ENCODE measurements around the gene ACADM.

ACADM gene

DNA sequence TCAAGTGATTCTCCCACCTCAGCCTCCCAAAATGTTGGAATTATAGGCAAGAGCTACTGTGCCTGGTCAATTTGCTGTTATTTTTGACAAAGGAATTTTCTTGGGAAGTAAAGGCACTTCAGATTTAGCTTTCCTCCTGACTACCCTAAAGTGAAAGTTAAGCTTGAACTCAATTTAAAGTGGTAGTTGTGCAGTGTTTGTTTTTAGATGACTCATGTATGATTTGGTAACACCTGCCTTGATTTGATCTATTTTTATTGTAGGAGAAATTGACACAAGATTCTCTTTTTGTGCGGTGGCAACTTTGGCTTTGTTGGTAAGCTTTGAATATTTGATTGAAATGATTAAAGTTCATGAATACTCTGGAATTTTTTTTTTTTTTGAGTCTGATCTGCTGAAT is 66.5 kb downstream of the ACADM start:
- Histone ChIP-seq H3K27me3 (replicated peaks; ENCODE audit: control insufficient read depth, insufficient read depth, low read length) (no peaks in the 10 kb centered on the region), H3K4me3 (replicated peaks; ENCODE audit: low read depth, low read length) (peak overlapping the region; percentile 81; the same call in 1 of the 2 replicates), H3K36me3 (ENCODE audit: control insufficient read depth, insufficient read depth, low read length) (peaks cover 14% of the 10 kb centered on the region)
- no peak for DNase-seq (ENCODE audit: extremely low read depth, insufficient read length)
- TF ChIP-seq, protein P1, sequence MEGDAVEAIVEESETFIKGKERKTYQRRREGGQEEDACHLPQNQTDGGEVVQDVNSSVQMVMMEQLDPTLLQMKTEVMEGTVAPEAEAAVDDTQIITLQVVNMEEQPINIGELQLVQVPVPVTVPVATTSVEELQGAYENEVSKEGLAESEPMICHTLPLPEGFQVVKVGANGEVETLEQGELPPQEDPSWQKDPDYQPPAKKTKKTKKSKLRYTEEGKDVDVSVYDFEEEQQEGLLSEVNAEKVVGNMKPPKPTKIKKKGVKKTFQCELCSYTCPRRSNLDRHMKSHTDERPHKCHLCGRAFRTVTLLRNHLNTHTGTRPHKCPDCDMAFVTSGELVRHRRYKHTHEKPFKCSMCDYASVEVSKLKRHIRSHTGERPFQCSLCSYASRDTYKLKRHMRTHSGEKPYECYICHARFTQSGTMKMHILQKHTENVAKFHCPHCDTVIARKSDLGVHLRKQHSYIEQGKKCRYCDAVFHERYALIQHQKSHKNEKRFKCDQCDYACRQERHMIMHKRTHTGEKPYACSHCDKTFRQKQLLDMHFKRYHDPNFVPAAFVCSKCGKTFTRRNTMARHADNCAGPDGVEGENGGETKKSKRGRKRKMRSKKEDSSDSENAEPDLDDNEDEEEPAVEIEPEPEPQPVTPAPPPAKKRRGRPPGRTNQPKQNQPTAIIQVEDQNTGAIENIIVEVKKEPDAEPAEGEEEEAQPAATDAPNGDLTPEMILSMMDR (IDR thresholded peaks at IDR 0.05; ENCODE audit: insufficient read depth, low read length, poor library complexity, severe bottlenecking), result no peak

DNA sequence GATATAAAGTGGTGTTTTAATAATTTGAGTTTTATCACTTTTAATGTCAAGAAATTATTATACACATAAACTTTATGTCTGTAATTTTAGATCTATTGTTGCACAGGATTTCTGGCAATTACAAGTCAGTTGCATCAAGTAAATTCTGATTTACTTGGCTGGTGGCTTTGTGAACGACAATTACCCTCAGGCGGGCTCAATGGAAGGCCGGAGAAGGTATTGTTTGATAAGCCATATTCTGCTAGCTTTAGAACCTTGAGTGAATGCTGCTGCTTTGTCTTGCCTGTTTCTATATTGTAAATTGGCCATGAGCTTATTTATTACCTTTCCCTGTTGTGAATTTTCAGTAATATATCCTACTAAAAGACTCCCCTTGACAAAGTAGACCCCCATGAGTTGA is 67.6 kb downstream of the ACADM start:
- Histone ChIP-seq H3K4me3 (replicated peaks; ENCODE audit: low read depth, low read length) (no peak overlapping the region), H3K27me3 (replicated peaks; ENCODE audit: control insufficient read depth, insufficient read depth, low read length) (no peaks in the 10 kb centered on the region), H3K36me3 (ENCODE audit: control insufficient read depth, insufficient read depth, low read length) (peaks cover 18% of the 10 kb centered on the region)
- DNase-seq (ENCODE audit: extremely low read depth, insufficient read length), result no peak
- TF ChIP-seq, protein P1 (IDR thresholded peaks at IDR 0.05; ENCODE audit: insufficient read depth, low read length, poor library complexity, severe bottlenecking), result no peak

DNA sequence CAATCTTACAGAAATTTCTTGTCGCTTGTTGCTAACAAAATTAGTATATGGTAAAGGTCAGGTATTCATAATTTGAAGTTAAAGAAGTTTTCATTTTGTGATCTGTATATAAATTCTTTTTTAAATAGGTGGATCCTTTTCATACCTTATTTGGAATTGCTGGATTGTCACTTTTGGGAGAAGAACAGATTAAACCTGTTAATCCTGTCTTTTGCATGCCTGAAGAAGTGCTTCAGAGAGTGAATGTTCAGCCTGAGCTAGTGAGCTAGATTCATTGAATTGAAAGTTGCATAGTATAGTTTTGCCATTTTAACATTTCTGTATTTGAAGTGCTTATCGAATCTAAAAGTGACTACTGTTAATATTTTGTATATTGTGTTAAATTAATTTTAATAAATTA is 69.9 kb downstream of the ACADM start:
- H3K36me3 ChIP-seq (ENCODE audit: control insufficient read depth, insufficient read depth, low read length), result peaks cover 18% of the 10 kb centered on the region
- TF ChIP-seq, protein P1 (IDR thresholded peaks at IDR 0.05; ENCODE audit: insufficient read depth, low read length, poor library complexity, severe bottlenecking), result no peak
- DNase-seq (ENCODE audit: extremely low read depth, insufficient read length), result no peak

DNA sequence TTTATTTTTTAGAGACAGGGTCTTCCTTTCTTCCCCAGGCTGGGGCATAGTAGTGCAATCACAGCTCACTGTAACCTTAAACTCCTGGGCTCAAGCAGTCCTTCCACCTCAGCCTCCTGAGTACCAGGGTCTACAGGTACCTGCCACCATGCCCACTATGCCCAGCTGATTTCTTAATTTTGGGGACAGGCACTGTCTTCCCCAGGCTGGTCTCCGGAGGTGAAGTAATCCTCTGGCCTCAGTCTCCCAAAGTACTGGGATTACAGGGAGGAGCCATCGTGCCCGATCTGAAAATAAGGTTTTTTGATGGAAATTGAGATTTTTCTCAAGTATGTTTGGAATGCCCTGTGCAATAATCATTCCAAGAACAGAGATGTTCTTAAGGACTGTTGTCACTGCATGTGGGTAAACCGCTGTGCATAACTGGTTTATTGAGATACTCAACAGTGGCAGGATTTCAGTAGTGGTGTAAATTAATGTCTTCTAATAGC is 71.2 kb downstream of the ACADM start:
- no peaks in the 10 kb centered on the region for H3K27me3 ChIP-seq (replicated peaks; ENCODE audit: control insufficient read depth, insufficient read depth, low read length)
- H3K4me3 ChIP-seq (replicated peaks; ENCODE audit: low read depth, low read length), result no peak overlapping the region
- DNase-seq (ENCODE audit: extremely low read depth, insufficient read length), result no peak
- peaks cover 16% of the 10 kb centered on the region for H3K36me3 ChIP-seq (ENCODE audit: control insufficient read depth, insufficient read depth, low read length)
- TF ChIP-seq, protein P1 (IDR thresholded peaks at IDR 0.05; ENCODE audit: insufficient read depth, low read length, poor library complexity, severe bottlenecking), result no peak

More for the DNA sequence above, 69.9 kb downstream of the ACADM start:
- Histone ChIP-seq H3K27me3 (replicated peaks; ENCODE audit: control insufficient read depth, insufficient read depth, low read length) (no peaks in the 10 kb centered on the region), H3K4me3 (replicated peaks; ENCODE audit: low read depth, low read length) (no peak overlapping the region)

DNA sequence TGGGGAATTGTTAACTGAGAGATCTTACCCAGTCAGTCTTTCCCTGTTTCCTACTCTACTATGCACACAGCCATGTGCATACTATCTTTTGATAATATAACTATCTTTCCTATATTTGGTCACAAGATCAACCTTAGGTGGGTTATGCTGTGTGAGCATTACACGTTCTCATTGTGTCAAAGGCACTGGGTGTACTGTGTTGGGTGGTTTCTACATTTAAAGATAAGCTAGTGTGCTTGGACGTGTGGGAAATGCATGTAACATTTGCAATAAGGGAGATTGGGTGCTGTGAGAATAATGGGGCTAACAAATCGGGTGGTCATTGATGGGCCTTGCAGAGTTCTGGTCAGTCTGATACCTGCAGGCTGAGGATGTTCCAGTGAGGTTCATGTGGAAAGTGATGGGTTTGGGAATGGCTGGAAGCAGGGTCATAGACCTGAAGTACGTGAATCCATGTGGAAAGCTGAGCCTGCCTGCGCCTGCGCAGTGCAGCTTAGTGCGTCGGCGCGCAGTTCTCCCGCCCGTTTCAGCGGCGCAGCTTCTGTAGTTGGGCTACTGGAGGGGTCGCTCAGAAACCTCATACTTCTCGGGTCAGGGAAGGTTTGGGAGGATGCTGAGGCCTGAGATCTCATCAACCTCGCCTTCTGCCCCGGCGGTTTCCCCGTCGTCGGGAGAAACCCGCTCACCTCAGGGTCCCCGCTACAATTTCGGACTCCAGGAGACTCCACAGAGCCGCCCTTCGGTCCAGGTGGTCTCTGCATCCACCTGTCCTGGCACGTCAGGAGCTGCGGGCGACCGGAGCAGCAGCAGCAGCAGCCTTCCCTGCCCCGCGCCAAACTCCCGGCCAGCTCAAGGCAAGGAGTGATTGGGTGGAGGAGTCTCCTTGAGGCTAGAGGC is 72.1 kb downstream of the ACADM start, which contains the start of gene MSH4:
Gene MSH4, plus strand, starts transcription at position 507 of the 897 bp plus-strand sequence. Its CDS starts 104 bp downstream, at position 611.
- TF ChIP-seq, protein P1 (IDR thresholded peaks at IDR 0.05; ENCODE audit: insufficient read depth, low read length, poor library complexity, severe bottlenecking), result no peak
- Histone ChIP-seq H3K4me3 (replicated peaks; ENCODE audit: low read depth, low read length) (no peak within 1 kb of the TSS), H3K27me3 (replicated peaks; ENCODE audit: control insufficient read depth, insufficient read depth, low read length) (no peaks in the 10 kb centered on the region), H3K36me3 (ENCODE audit: control insufficient read depth, insufficient read depth, low read length) (peaks cover 15% of the 10 kb centered on the region)
- DNase-seq (ENCODE audit: extremely low read depth, insufficient read length), result peak; percentile 68

All from GM06990 (cell line).